ENCODE data around the gene BTBD9.

DNA sequence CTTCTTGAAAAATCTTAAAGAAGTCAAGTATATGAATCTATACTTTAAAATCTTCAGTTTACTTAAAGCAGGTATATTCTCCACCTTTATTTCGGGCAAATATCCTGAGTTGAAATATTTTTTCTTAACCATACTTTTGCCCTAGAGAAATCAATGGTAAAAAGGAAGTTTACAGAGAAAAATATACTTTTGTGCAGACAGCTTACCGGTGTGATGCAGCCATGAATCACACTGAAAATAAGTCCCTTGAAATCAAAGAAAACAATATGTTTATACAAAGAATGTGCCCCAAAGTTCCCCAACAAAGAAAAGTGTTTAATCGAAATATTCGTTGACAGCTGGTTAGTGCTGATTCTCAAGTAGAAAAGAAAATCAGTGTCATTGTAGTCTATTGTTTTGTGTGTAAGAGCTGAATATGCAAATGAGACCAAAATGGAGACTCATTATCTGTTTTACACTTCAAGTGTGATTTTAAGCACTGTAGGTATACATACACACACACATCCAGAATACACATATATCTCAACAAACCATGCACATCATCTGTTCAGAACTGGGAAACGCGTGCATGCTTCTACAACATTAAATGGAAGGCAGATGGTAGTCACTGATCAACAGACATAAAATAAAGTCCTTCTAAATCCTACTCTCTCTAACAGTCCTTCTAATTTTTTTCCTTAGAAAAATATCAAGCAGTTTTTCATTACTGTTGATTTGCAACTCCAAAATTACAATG, 73.3 kb downstream of the BTBD9 start:
- TF ChIP-seq, protein P1, sequence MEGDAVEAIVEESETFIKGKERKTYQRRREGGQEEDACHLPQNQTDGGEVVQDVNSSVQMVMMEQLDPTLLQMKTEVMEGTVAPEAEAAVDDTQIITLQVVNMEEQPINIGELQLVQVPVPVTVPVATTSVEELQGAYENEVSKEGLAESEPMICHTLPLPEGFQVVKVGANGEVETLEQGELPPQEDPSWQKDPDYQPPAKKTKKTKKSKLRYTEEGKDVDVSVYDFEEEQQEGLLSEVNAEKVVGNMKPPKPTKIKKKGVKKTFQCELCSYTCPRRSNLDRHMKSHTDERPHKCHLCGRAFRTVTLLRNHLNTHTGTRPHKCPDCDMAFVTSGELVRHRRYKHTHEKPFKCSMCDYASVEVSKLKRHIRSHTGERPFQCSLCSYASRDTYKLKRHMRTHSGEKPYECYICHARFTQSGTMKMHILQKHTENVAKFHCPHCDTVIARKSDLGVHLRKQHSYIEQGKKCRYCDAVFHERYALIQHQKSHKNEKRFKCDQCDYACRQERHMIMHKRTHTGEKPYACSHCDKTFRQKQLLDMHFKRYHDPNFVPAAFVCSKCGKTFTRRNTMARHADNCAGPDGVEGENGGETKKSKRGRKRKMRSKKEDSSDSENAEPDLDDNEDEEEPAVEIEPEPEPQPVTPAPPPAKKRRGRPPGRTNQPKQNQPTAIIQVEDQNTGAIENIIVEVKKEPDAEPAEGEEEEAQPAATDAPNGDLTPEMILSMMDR (IDR thresholded peaks at IDR 0.05): no peak
- no peak for TF ChIP-seq POLR2A (IDR thresholded peaks at IDR 0.05)
